MCF 10A (cell line): ENCODE results near the gene PCNX2. TPM values are rescaled to one million over a fixed set of nuclear protein-coding genes. Genes with fewer than 3 reads are reported as not detected.

Experiments used
- BruUV-seq: library from RNA; stranded (reverse); fragments of 400-500 nt; replicated peaks from 2 replicates; lab custom pipeline; 2021; lab: Mats Ljungman, UMichigan
- CTCF ChIA-PET: fragments of 300-600 bp; sonication (Branson Sonifier 250); formaldehyde crosslinking; extraction: SDS; loops from one replicate; lab custom pipeline; 2021; ENCODE audit warnings: antibody characterized with exemption, inconsistent platforms; lab: Yijun Ruan, JAX
- POLR2A ChIA-PET: fragments of 300-600, 350-650 bp; sonication (Branson Sonifier 250); formaldehyde crosslinking; extraction: SDS; loops from one replicate; lab custom pipeline; 2020; ENCODE audit warnings: antibody characterized with exemption, inconsistent platforms; lab: Yijun Ruan, JAX
- DNase-seq: peaks from one replicate; pipeline ENCODE4 v3.0.0-alpha.2; 2018; ENCODE audit not compliant: unreplicated experiment
- H3K27ac Mint-ChIP-seq: one replicate; pipeline ENCODE4 v1.8.0; 2022; ENCODE audit warnings: mild to moderate bottlenecking, low read depth, mixed read lengths; ENCODE audit not compliant: unreplicated experiment
- H3K27me3 Mint-ChIP-seq: one replicate; pipeline ENCODE4 v1.8.0; 2022; ENCODE audit warnings: mixed read lengths; ENCODE audit not compliant: insufficient read depth, unreplicated experiment
- H3K36me3 Mint-ChIP-seq: one replicate; pipeline ENCODE4 v1.8.0; 2022; ENCODE audit warnings: mild to moderate bottlenecking, moderate library complexity, mixed read lengths; ENCODE audit not compliant: insufficient read depth, unreplicated experiment
- H3K4me1 Mint-ChIP-seq: one replicate; pipeline ENCODE4 v1.8.0; 2022; ENCODE audit warnings: mixed read lengths; ENCODE audit not compliant: insufficient read depth, unreplicated experiment
- H3K4me3 Mint-ChIP-seq: one replicate; pipeline ENCODE4 v1.8.0; 2022; ENCODE audit warnings: mild to moderate bottlenecking, moderate library complexity, mixed read lengths; ENCODE audit not compliant: unreplicated experiment
- H3K9me3 Mint-ChIP-seq: one replicate; pipeline ENCODE4 v1.8.0; 2022; ENCODE audit warnings: mixed read lengths; ENCODE audit not compliant: unreplicated experiment
- CTCF ChIP-seq: fragments of 200-600 bp; IDR thresholded peaks from one replicate; pipeline ENCODE4 v1.8.0; 2022; ENCODE audit warnings: antibody characterized with exemption, mild to moderate bottlenecking; ENCODE audit not compliant: unreplicated experiment
- intact Hi-C: fragments of 100-400 bp; cut with micrococcal nuclease; formaldehyde crosslinking; loops from 2 replicates; pipeline ENCODE4 v1.14.1; 2022
- total RNA-seq: library from RNA; stranded (reverse); gene quantifications from 2 replicates; pipeline ENCODE4 v1.2.3, GENCODE V29; 2022

The PCNX2 gene
- total RNA-seq, 1 experiment from 2014 or later, result 80.5 TPM

GRCh38 chr1:233336554-233337456, 41.3 kb upstream of the PCNX2 start:
- Mint-ChIP-seq H3K9me3 (no peaks in the 10 kb centered on the region), H3K27ac (no peak overlapping the region), H3K4me1 (peaks cover 21% of the 10 kb centered on the region), H3K4me3 (no peak overlapping the region), H3K36me3 (no peaks in the 10 kb centered on the region), H3K27me3 (no peaks in the 10 kb centered on the region)
- POLR2A ChIA-PET, result interaction anchor here (0.6 to 8.6 kb wide), 4 partner anchors 6 to 692 kb away, joined by 3 to 82 read pairs (median 4); partner anchors contain the start of gene MAP3K21
- TF ChIP-seq CTCF, result no peak
- no peak for DNase-seq
- no TSS peak for BruUV-seq
- CTCF ChIA-PET, result interaction anchor here (0.7 to 1.2 kb wide), 2 partner anchors 28 to 408 kb away, joined by 3 read pairs; no protein-coding TSS in a partner anchor
- intact Hi-C loops, result no loop called here

- intact Hi-C loops, result no loop called here
- BruUV-seq, result no TSS peak
- Mint-ChIP-seq H3K27me3 (no peaks in the 10 kb centered on the region), H3K4me3 (no peak overlapping the region), H3K9me3 (no peaks in the 10 kb centered on the region), H3K27ac (peak overlapping the region; percentile 6), H3K4me1 (peaks cover 40% of the 10 kb centered on the region), H3K36me3 (no peaks in the 10 kb centered on the region)
- DNase-seq, result no peak
- ChIA-PET CTCF (interaction anchor here (0.6 to 3.9 kb wide), 7 partner anchors 8 to 1023 kb away, joined by 3 to 36 read pairs (median 4); no protein-coding TSS in a partner anchor), POLR2A (interaction anchor here (0.7 to 3.5 kb wide), 3 partner anchors 8 to 852 kb away, joined by 3 to 14 read pairs (median 4); no protein-coding TSS in a partner anchor)
- TF ChIP-seq CTCF, result no peak
Measured at GRCh38 chr1:233334092-233334491, 38.6 kb upstream of the PCNX2 start.

GRCh38 chr1:233333086-233333485, 37.6 kb upstream of the PCNX2 start:
- no TSS peak for BruUV-seq
- ChIA-PET POLR2A (interaction anchor here (0.6 to 8.9 kb wide), 12 partner anchors 7 to 1151 kb away, joined by 3 to 129 read pairs (median 4); partner anchors contain the start of genes COA6 and PCNX2), CTCF (interaction anchor here (0.7 to 3.9 kb wide), 14 partner anchors 9 to 108 kb away, joined by 3 to 36 read pairs (median 4); no protein-coding TSS in a partner anchor)
- Mint-ChIP-seq H3K4me1 (peaks cover 44% of the 10 kb centered on the region), H3K36me3 (no peaks in the 10 kb centered on the region), H3K27me3 (no peaks in the 10 kb centered on the region), H3K9me3 (no peaks in the 10 kb centered on the region), H3K4me3 (no peak overlapping the region), H3K27ac (no peak overlapping the region)
- intact Hi-C loops, result no loop called here
- no peak for TF ChIP-seq CTCF
- no peak for DNase-seq
